ENCODE data around the gene LRSAM1. TPM values are rescaled to one million over a fixed set of nuclear protein-coding genes. Genes with fewer than 3 reads are reported as not detected.

Gene LRSAM1
- total RNA-seq: 21.8 TPM

GRCh38 chr9:127450830-127451607 is at the start of gene LRSAM1, which contains the start of gene RPL12:
LRSAM1 (plus strand) TSS chr9:127451510; CDS start chr9:127454528, 3,018 bp downstream.
RPL12 (minus strand) TSS chr9:127451406; CDS start chr9:127451317, 89 bp downstream.

GRCh38 chr9:127423934-127424675 is 27.2 kb upstream of the LRSAM1 start, which contains the start of gene ZNF79:
ZNF79 (plus strand) TSS chr9:127424382; CDS start chr9:127424788, 406 bp downstream.

Small RNA genes within 50 kb of the gene (small RNA-seq; reads per million reads assigned to genes)
- gene RF00019 (ENCODE audit: low replicate concordance) (not detected), gene SNORA65 (ENCODE audit: low replicate concordance) (104 reads per million, percentile 98 among the genes with 10 or more reads in this experiment)

Other genes starting within 250 kb of the LRSAM1 start
- gene GARNL3, start 186.7 kb upstream of the LRSAM1 start, total RNA-seq: 35.6 TPM
- gene SLC2A8, start 54.3 kb upstream of the LRSAM1 start, total RNA-seq: 23.6 TPM
- gene ZNF79, start 27.1 kb upstream of the LRSAM1 start, total RNA-seq: 10.2 TPM
- 700 TPM for gene RPL12, start 104 bp upstream of the LRSAM1 start, total RNA-seq
- 19.2 TPM for gene STXBP1, start 160.8 kb downstream of the LRSAM1 start, total RNA-seq